Activated T-cell treated with anti-CD3 and anti-CD28 coated beads for 1 hour (primary cell): ENCODE data around the gene TMEM106C.

Source experiments
- DNase-seq: peaks from one replicate; pipeline ENCODE4 v3.0.0-alpha.2; 2020; ENCODE audit warnings: low read depth

TMEM106C gene

GRCh38 chr12:47995981-47996401 lies 32.6 kb downstream of the TMEM106C start:
- no peak for DNase-seq

- no peak for DNase-seq
These were observed 33.9 kb downstream of the TMEM106C start for GRCh38 chr12:47997321-47997720.

GRCh38 chr12:47999816-48000215 lies 36.4 kb downstream of the TMEM106C start:
- DNase-seq = no peak

- DNase-seq = no peak
These were observed 37.6 kb downstream of the TMEM106C start for GRCh38 chr12:48000878-48001504.

GRCh38 chr12:48001505-48002413 lies 38.4 kb downstream of the TMEM106C start:
- no peak for DNase-seq

GRCh38 chr12:48002414-48002730 lies 39.0 kb downstream of the TMEM106C start:
- DNase-seq = no peak

- DNase-seq = no peak
These were observed 39.4 kb downstream of the TMEM106C start for GRCh38 chr12:48002773-48003218.

- no peak for DNase-seq
These were observed 40.0 kb downstream of the TMEM106C start for GRCh38 chr12:48003226-48004052.

- peak; percentile 11 for DNase-seq
These were observed 40.9 kb downstream of the TMEM106C start, which contains the start of gene COL2A1 for GRCh38 chr12:48004053-48004941. Gene COL2A1 (minus strand): TSS chr12:48004476. CDS start chr12:48004321, 155 bp downstream.

- DNase-seq = no peak
These were observed 41.8 kb downstream of the TMEM106C start for GRCh38 chr12:48005001-48005749.

- no peak for DNase-seq
These were observed 42.3 kb downstream of the TMEM106C start for GRCh38 chr12:48005750-48006021.

- no peak for DNase-seq
These were observed 43.8 kb downstream of the TMEM106C start for GRCh38 chr12:48007206-48007605.

GRCh38 chr12:48008349-48008748 lies 45.0 kb downstream of the TMEM106C start:
- no peak for DNase-seq

- no peak for DNase-seq
These were observed 45.6 kb downstream of the TMEM106C start for GRCh38 chr12:48008950-48009349.

GRCh38 chr12:48009471-48009870 lies 46.1 kb downstream of the TMEM106C start:
- DNase-seq = no peak

- no peak for DNase-seq
These were observed 47.1 kb downstream of the TMEM106C start for GRCh38 chr12:48010366-48010970.

- no peak for DNase-seq
These were observed 48.7 kb downstream of the TMEM106C start for GRCh38 chr12:48012070-48012469.

- DNase-seq = no peak
These were observed 49.9 kb downstream of the TMEM106C start for GRCh38 chr12:48013287-48013686.

- DNase-seq = no peak
These were observed 51.7 kb downstream of the TMEM106C start for GRCh38 chr12:48015129-48015528.

GRCh38 chr12:48015954-48016353 lies 52.6 kb downstream of the TMEM106C start:
- DNase-seq = no peak
